ENCODE measurements around the gene MADD. TPM values are rescaled to one million over a fixed set of nuclear protein-coding genes. Genes with fewer than 3 reads are reported as not detected.

MADD gene
- total RNA-seq, 1 experiment from 2014 or later = 24.8 TPM

- no peak overlapping the region for H3K4me3 Mint-ChIP-seq (ENCODE audit: unreplicated experiment)
- H3K36me3 Mint-ChIP-seq (ENCODE audit: insufficient read depth, unreplicated experiment) = no peaks in the 10 kb centered on the region
- peaks cover 5% of the 10 kb centered on the region for H3K4me1 Mint-ChIP-seq (ENCODE audit: insufficient read depth, unreplicated experiment)
- H3K27ac Mint-ChIP-seq (ENCODE audit: low read depth, unreplicated experiment) = no peak overlapping the region
- no peaks in the 10 kb centered on the region for H3K9me3 Mint-ChIP-seq (ENCODE audit: unreplicated experiment)
- DNase-seq (ENCODE audit: unreplicated experiment) = no peak
- CTCF ChIA-PET = interaction anchor here (0.5 to 2.9 kb wide), 6 partner anchors 17 to 203 kb away, joined by 3 to 32 read pairs (median 4); partner anchors contain the start of gene ARFGAP2
- TF ChIP-seq CTCF (IDR thresholded peaks at IDR 0.05; ENCODE audit: unreplicated experiment) = no peak
- intact Hi-C loops (cut with micrococcal nuclease) = loop anchor here (5.0 kb wide), 1 partner anchor 84 kb away; the partner anchor contains the start of gene MADD
- no peaks in the 10 kb centered on the region for H3K27me3 Mint-ChIP-seq (ENCODE audit: insufficient read depth, unreplicated experiment)
- no TSS peak for BruUV-seq (replicated peaks)
- POLR2A ChIA-PET = no interaction called here
Observed at GRCh38 chr11:47356129-47356997, 86.4 kb downstream of the MADD start.

GRCh38 chr11:47356998-47357329, 87.0 kb downstream of the MADD start:
- Mint-ChIP-seq H3K27ac (ENCODE audit: low read depth, unreplicated experiment) (no peak overlapping the region), H3K4me3 (ENCODE audit: unreplicated experiment) (no peak overlapping the region), H3K4me1 (ENCODE audit: insufficient read depth, unreplicated experiment) (peaks cover 5% of the 10 kb centered on the region), H3K36me3 (ENCODE audit: insufficient read depth, unreplicated experiment) (no peaks in the 10 kb centered on the region), H3K9me3 (ENCODE audit: unreplicated experiment) (no peaks in the 10 kb centered on the region), H3K27me3 (ENCODE audit: insufficient read depth, unreplicated experiment) (no peaks in the 10 kb centered on the region)
- intact Hi-C loops (cut with micrococcal nuclease) = loop anchor here (5.0 kb wide), 1 partner anchor 85 kb away; the partner anchor contains the start of gene MADD
- BruUV-seq (replicated peaks) = no TSS peak
- no peak for DNase-seq (ENCODE audit: unreplicated experiment)
- CTCF ChIA-PET = interaction anchor here (0.6 to 1.3 kb wide), 2 partner anchors 17 to 180 kb away, joined by 3 to 4 read pairs; partner anchors contain the start of gene ARFGAP2
- POLR2A ChIA-PET = no interaction called here
- no peak for TF ChIP-seq CTCF (IDR thresholded peaks at IDR 0.05; ENCODE audit: unreplicated experiment)

- BruUV-seq (replicated peaks) = no TSS peak
- Mint-ChIP-seq H3K36me3 (ENCODE audit: insufficient read depth, unreplicated experiment) (no peaks in the 10 kb centered on the region), H3K27me3 (ENCODE audit: insufficient read depth, unreplicated experiment) (no peaks in the 10 kb centered on the region), H3K9me3 (ENCODE audit: unreplicated experiment) (no peaks in the 10 kb centered on the region), H3K4me3 (ENCODE audit: unreplicated experiment) (no peak overlapping the region), H3K4me1 (ENCODE audit: insufficient read depth, unreplicated experiment) (peaks cover 5% of the 10 kb centered on the region), H3K27ac (ENCODE audit: low read depth, unreplicated experiment) (no peak overlapping the region)
- ChIA-PET CTCF (interaction anchor here (0.6 to 1.3 kb wide), 2 partner anchors 16 to 468 kb away, joined by 3 to 4 read pairs; no protein-coding TSS in a partner anchor), POLR2A (no interaction called here)
- TF ChIP-seq CTCF (IDR thresholded peaks at IDR 0.05; ENCODE audit: unreplicated experiment) = no peak
- intact Hi-C loops (cut with micrococcal nuclease) = loop anchor here (5.0 kb wide), 1 partner anchor 86 kb away; the partner anchor contains the start of gene MADD
- no peak for DNase-seq (ENCODE audit: unreplicated experiment)
Observed at GRCh38 chr11:47357985-47358730, 88.2 kb downstream of the MADD start.

- CTCF ChIA-PET = no interaction called here
- TF ChIP-seq CTCF (IDR thresholded peaks at IDR 0.05; ENCODE audit: unreplicated experiment) = no peak
- no peaks in the 10 kb centered on the region for H3K36me3 Mint-ChIP-seq (ENCODE audit: insufficient read depth, unreplicated experiment)
- intact Hi-C loops (cut with micrococcal nuclease) = loop anchor here (5.0 kb wide), 1 partner anchor 86 kb away; the partner anchor contains the start of gene MADD
- H3K27me3 Mint-ChIP-seq (ENCODE audit: insufficient read depth, unreplicated experiment) = no peaks in the 10 kb centered on the region
- no peak for DNase-seq (ENCODE audit: unreplicated experiment)
- no TSS peak for BruUV-seq (replicated peaks)
- H3K4me1 Mint-ChIP-seq (ENCODE audit: insufficient read depth, unreplicated experiment) = peaks cover 5% of the 10 kb centered on the region
- no peak overlapping the region for H3K4me3 Mint-ChIP-seq (ENCODE audit: unreplicated experiment)
- H3K27ac Mint-ChIP-seq (ENCODE audit: low read depth, unreplicated experiment) = no peak overlapping the region
- POLR2A ChIA-PET = no interaction called here
- H3K9me3 Mint-ChIP-seq (ENCODE audit: unreplicated experiment) = no peaks in the 10 kb centered on the region
Observed at GRCh38 chr11:47358731-47359051, 88.8 kb downstream of the MADD start.
